HEK293 (cell line): Measurements from ENCODE around the gene KCNMA1.

Experiments used
- CTCF ChIA-PET: fragments of 350-600 bp; formaldehyde crosslinking; extraction: SDS; loops from one replicate; lab custom pipeline; 2021; ENCODE audit warnings: antibody characterized with exemption; lab: Yijun Ruan, JAX
- POLR2A ChIA-PET: fragments of 300-600 bp; formaldehyde crosslinking; extraction: SDS; loops from one replicate; lab custom pipeline; 2020; ENCODE audit warnings: antibody characterized with exemption, inconsistent platforms; lab: Yijun Ruan, JAX
- H3K27ac ChIP-seq: fragments of 200-500 bp; sonication (Bioruptor generic); 2 replicates; pipeline ENCODE4 v1.5.1; 2014; ENCODE audit warnings: low read depth, low read length, control low read depth, inconsistent platforms; ENCODE audit errors: extremely low read depth
- H3K36me3 ChIP-seq, 2 experiments: fragments of 200-500 bp in 1 of 2; sonication (Bioruptor generic) in 1 of 2; 1 replicate in 1 of 2; 2 replicates in 1 of 2; pipeline ENCODE4 v1.5.1; 2014 to 2017; ENCODE audit warnings: inconsistent platforms in 2 of 2, low read length in 2 of 2; ENCODE audit not compliant: control insufficient read depth in 2 of 2, insufficient read depth in 1 of 2
- H3K4me1 ChIP-seq: fragments of 200-500 bp; sonication (Bioruptor generic); 2 replicates; pipeline ENCODE4 v1.5.1; 2014; ENCODE audit warnings: mild to moderate bottlenecking, low read length, inconsistent platforms; ENCODE audit not compliant: control insufficient read depth, insufficient read depth
- H3K4me3 ChIP-seq: 2 replicates; pipeline ENCODE4 v1.5.1; 2011; ENCODE audit warnings: low read depth, mild to moderate bottlenecking, control low read depth, low read length, moderate library complexity
- H3K9me3 ChIP-seq: fragments of 200-500 bp; sonication (Bioruptor generic); 2 replicates; pipeline ENCODE4 v1.5.1; 2014; ENCODE audit warnings: low read depth, low read length, inconsistent platforms; ENCODE audit not compliant: control insufficient read depth, insufficient read depth
- EGR2 ChIP-seq: fragments of 450-650 bp; formaldehyde crosslinking; IDR thresholded peaks from 2 replicates; pipeline ENCODE4 v1.5.1; 2016; ENCODE audit warnings: low read depth, missing biosample characterization, missing genetic modification characterization
- OSR2 ChIP-seq: fragments of 450-650 bp; formaldehyde crosslinking; IDR thresholded peaks from 2 replicates; pipeline ENCODE4 v1.5.1; 2016; ENCODE audit warnings: missing biosample characterization, missing genetic modification characterization
- RBAK ChIP-seq: fragments of 450-650 bp; formaldehyde crosslinking; IDR thresholded peaks from 2 replicates; pipeline ENCODE4 v1.5.1; 2016; ENCODE audit warnings: missing biosample characterization, missing genetic modification characterization
- SP7 ChIP-seq: fragments of 450-650 bp; formaldehyde crosslinking; IDR thresholded peaks from 2 replicates; pipeline ENCODE4 v1.5.1; 2016; ENCODE audit warnings: missing biosample characterization, missing genetic modification characterization
- YY1 ChIP-seq: fragments of 450-650 bp; formaldehyde crosslinking; IDR thresholded peaks from 2 replicates; pipeline ENCODE4 v1.5.1; 2018; ENCODE audit warnings: missing biosample characterization, missing genetic modification characterization
- ZNF146 ChIP-seq: fragments of 450-650 bp; formaldehyde crosslinking; IDR thresholded peaks from 2 replicates; pipeline ENCODE4 v1.5.1; 2016; ENCODE audit warnings: missing biosample characterization, missing genetic modification characterization
- ZNF155 ChIP-seq: fragments of 450-650 bp; formaldehyde crosslinking; IDR thresholded peaks from 2 replicates; pipeline ENCODE4 v1.5.1; 2016; ENCODE audit warnings: missing biosample characterization, missing genetic modification characterization
- ZNF223 ChIP-seq: fragments of 450-650 bp; formaldehyde crosslinking; IDR thresholded peaks from 2 replicates; pipeline ENCODE4 v1.5.1; 2016; ENCODE audit warnings: missing biosample characterization, missing genetic modification characterization
- ZNF302 ChIP-seq: fragments of 450-650 bp; formaldehyde crosslinking; IDR thresholded peaks from 2 replicates; pipeline ENCODE4 v1.5.1; 2016; ENCODE audit warnings: missing biosample characterization, missing genetic modification characterization, low read depth
- ZNF391 ChIP-seq: fragments of 450-650 bp; formaldehyde crosslinking; IDR thresholded peaks from 2 replicates; pipeline ENCODE4 v1.5.1; 2016; ENCODE audit warnings: low read depth, missing biosample characterization, missing genetic modification characterization, borderline replicate concordance
- ZNF404 ChIP-seq: fragments of 450-650 bp; formaldehyde crosslinking; IDR thresholded peaks from 2 replicates; pipeline ENCODE4 v1.5.1; 2017; ENCODE audit warnings: missing biosample characterization, missing genetic modification characterization
- ZNF416 ChIP-seq: fragments of 450-650 bp; formaldehyde crosslinking; IDR thresholded peaks from 2 replicates; pipeline ENCODE4 v1.5.1; 2016; ENCODE audit warnings: missing biosample characterization, missing genetic modification characterization
- ZNF561 ChIP-seq: fragments of 450-650 bp; IDR thresholded peaks from 2 replicates; pipeline ENCODE4 v1.5.1; 2018; ENCODE audit warnings: missing biosample characterization, missing genetic modification characterization, borderline replicate concordance
- ZNF571 ChIP-seq: fragments of 450-650 bp; formaldehyde crosslinking; IDR thresholded peaks from 2 replicates; pipeline ENCODE4 v1.5.0; 2017; ENCODE audit warnings: missing biosample characterization, missing genetic modification characterization
- ZNF585B ChIP-seq: fragments of 450-650 bp; formaldehyde crosslinking; IDR thresholded peaks from 2 replicates; pipeline ENCODE4 v1.5.1; 2016; ENCODE audit warnings: missing biosample characterization, missing genetic modification characterization
- ZNF629 ChIP-seq: fragments of 450-650 bp; formaldehyde crosslinking; IDR thresholded peaks from 2 replicates; pipeline ENCODE4 v1.5.1; 2017; ENCODE audit warnings: missing biosample characterization, missing genetic modification characterization
- ZNF660 ChIP-seq: fragments of 450-650 bp; IDR thresholded peaks from 2 replicates; pipeline ENCODE4 v1.5.1; 2018; ENCODE audit warnings: missing biosample characterization, mild to moderate bottlenecking, missing genetic modification characterization
- ZNF792 ChIP-seq: fragments of 450-650 bp; formaldehyde crosslinking; IDR thresholded peaks from 2 replicates; pipeline ENCODE4 v1.5.1; 2016; ENCODE audit warnings: missing biosample characterization, missing genetic modification characterization
- ZNF830 ChIP-seq: fragments of 450-650 bp; IDR thresholded peaks from 2 replicates; pipeline ENCODE4 v1.5.0; 2018; ENCODE audit warnings: missing biosample characterization, missing genetic modification characterization, low read depth, mild to moderate bottlenecking, moderate library complexity
- ZSCAN30 ChIP-seq: fragments of 450-650 bp; IDR thresholded peaks from 2 replicates; pipeline ENCODE4 v1.5.1; 2018; ENCODE audit warnings: missing biosample characterization, mild to moderate bottlenecking, missing genetic modification characterization, moderate library complexity
- TF ChIP-seq, protein P1 (sequence below): fragments of 450-650 bp; formaldehyde crosslinking; IDR thresholded peaks from 2 replicates; pipeline ENCODE4 v1.5.1; 2017; ENCODE audit warnings: missing biosample characterization, missing genetic modification characterization
- TF ChIP-seq, protein P2 (sequence below): fragments of 450-650 bp; IDR thresholded peaks from 2 replicates; pipeline ENCODE4 v1.5.1; 2018; ENCODE audit warnings: missing biosample characterization, missing genetic modification characterization
- TF ChIP-seq, protein P3 (sequence below): fragments of 450-650 bp; formaldehyde crosslinking; IDR thresholded peaks from 2 replicates; pipeline ENCODE4 v1.5.1; 2016; ENCODE audit warnings: missing biosample characterization, missing genetic modification characterization
- TF ChIP-seq, protein P4 (sequence below): fragments of 450-650 bp; formaldehyde crosslinking; IDR thresholded peaks from 2 replicates; pipeline ENCODE4 v1.5.1; 2017; ENCODE audit warnings: missing biosample characterization, missing genetic modification characterization
- TF ChIP-seq, protein P5 (sequence below): fragments of 450-650 bp; formaldehyde crosslinking; IDR thresholded peaks from 2 replicates; pipeline ENCODE4 v1.5.1; 2016; ENCODE audit warnings: missing biosample characterization, missing genetic modification characterization
- TF ChIP-seq, protein P6 (sequence below): fragments of 450-650 bp; formaldehyde crosslinking; IDR thresholded peaks from 2 replicates; pipeline ENCODE4 v1.5.1; 2016; ENCODE audit warnings: missing biosample characterization, missing genetic modification characterization

The KCNMA1 gene

DNA sequence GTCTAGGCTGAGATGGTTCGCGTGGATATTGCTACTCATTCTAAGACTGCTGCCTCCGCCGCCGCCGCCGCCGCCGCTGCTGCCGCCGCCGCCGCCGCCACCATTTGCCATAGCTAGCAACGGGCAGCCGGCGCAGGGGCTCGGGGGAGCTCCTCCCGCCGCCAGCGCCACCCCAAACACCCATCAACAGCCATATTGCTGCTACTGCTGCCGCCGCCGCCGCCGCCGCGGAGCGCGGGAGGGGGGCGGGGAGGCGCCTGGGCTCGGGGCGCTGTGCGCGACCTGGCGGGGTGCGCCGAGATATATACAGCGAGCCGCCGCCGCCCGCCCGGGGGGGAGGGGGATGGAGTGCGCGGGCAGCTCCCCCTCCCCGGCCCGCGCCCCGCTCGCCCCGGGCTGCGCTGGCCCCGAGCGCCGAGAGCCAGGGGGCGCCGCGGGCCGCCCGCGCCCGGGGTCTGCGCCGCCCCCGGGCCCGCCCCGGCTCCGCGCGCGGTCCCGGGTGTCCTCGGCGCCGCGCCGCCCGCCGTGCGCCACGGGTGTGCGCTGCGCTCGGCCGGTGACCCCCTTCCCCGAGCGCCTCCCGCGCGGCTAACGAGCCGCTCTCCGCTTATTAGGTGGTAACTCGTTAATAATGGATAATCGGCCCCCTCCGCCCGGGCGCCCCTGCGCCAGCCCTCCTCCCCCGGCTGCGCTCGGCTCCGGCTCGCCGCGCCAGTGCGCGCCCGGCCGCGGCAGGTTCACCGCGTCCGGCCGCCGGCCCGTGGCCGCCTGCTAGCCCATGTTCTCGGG lies at the start of gene KCNMA1:
Gene KCNMA1, minus strand, starts transcription at position 277 of the 789 bp plus-strand sequence.
- no peaks in the 10 kb centered on the region for H3K9me3 ChIP-seq
- ChIA-PET CTCF (interaction anchor here (0.7 to 21.0 kb wide), 5 partner anchors 22 to 470 kb away, joined by 3 to 512 read pairs (median 4); no protein-coding TSS in a partner anchor), POLR2A (no interaction called here)
- peak within 1 kb of the TSS; percentile 50 for H3K4me3 ChIP-seq
- H3K36me3 ChIP-seq, result no peaks in the 10 kb centered on the region
- TF ChIP-seq ZNF629 (tag by site-specific recombination) (no peak), YY1 (tag by site-specific recombination) (peak; percentile 80; the same call in 1 of the 2 replicates), ZNF146 (tag by site-specific recombination) (no peak), OSR2 (tag by site-specific recombination) (peak; percentile 62), ZNF416 (tag by site-specific recombination) (no peak), ZNF585B (tag by site-specific recombination) (no peak), RBAK (tag by site-specific recombination) (no peak), ZNF571 (tag by site-specific recombination) (no peak), ZNF155 (tag by site-specific recombination) (no peak), ZSCAN30 (tag by site-specific recombination) (peak; percentile 39; the same call in 1 of the 2 replicates), SP7 (0 out of 2 replicates have a peak, but pooled peaks have one; percentile 4), ZNF660 (tag by site-specific recombination) (peak; percentile 49; the same call in 1 of the 2 replicates), EGR2 (no peak), ZNF223 (tag by site-specific recombination) (no peak), ZNF404 (tag by site-specific recombination) (no peak), ZNF302 (no peak), ZNF830 (tag by site-specific recombination) (no peak), ZNF792 (tag by site-specific recombination) (no peak), ZNF561 (peak; percentile 67; the same call in 1 of the 2 replicates), ZNF391 (peak; percentile 11; the same call in 1 of the 2 replicates)
- TF ChIP-seq, protein P1, sequence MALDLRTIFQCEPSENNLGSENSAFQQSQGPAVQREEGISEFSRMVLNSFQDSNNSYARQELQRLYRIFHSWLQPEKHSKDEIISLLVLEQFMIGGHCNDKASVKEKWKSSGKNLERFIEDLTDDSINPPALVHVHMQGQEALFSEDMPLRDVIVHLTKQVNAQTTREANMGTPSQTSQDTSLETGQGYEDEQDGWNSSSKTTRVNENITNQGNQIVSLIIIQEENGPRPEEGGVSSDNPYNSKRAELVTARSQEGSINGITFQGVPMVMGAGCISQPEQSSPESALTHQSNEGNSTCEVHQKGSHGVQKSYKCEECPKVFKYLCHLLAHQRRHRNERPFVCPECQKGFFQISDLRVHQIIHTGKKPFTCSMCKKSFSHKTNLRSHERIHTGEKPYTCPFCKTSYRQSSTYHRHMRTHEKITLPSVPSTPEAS (tag by site-specific recombination), result no peak
- TF ChIP-seq, protein P2, sequence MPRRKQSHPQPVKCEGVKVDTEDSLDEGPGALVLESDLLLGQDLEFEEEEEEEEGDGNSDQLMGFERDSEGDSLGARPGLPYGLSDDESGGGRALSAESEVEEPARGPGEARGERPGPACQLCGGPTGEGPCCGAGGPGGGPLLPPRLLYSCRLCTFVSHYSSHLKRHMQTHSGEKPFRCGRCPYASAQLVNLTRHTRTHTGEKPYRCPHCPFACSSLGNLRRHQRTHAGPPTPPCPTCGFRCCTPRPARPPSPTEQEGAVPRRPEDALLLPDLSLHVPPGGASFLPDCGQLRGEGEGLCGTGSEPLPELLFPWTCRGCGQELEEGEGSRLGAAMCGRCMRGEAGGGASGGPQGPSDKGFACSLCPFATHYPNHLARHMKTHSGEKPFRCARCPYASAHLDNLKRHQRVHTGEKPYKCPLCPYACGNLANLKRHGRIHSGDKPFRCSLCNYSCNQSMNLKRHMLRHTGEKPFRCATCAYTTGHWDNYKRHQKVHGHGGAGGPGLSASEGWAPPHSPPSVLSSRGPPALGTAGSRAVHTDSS (tag by site-specific recombination), result no peak
- TF ChIP-seq, protein P3, sequence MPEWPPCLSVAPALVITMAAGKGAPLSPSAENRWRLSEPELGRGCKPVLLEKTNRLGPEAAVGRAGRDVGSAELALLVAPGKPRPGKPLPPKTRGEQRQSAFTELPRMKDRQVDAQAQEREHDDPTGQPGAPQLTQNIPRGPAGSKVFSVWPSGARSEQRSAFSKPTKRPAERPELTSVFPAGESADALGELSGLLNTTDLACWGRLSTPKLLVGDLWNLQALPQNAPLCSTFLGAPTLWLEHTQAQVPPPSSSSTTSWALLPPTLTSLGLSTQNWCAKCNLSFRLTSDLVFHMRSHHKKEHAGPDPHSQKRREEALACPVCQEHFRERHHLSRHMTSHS (tag by site-specific recombination), result no peak
- TF ChIP-seq, protein P4, sequence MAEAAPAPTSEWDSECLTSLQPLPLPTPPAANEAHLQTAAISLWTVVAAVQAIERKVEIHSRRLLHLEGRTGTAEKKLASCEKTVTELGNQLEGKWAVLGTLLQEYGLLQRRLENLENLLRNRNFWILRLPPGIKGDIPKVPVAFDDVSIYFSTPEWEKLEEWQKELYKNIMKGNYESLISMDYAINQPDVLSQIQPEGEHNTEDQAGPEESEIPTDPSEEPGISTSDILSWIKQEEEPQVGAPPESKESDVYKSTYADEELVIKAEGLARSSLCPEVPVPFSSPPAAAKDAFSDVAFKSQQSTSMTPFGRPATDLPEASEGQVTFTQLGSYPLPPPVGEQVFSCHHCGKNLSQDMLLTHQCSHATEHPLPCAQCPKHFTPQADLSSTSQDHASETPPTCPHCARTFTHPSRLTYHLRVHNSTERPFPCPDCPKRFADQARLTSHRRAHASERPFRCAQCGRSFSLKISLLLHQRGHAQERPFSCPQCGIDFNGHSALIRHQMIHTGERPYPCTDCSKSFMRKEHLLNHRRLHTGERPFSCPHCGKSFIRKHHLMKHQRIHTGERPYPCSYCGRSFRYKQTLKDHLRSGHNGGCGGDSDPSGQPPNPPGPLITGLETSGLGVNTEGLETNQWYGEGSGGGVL, result 0 out of 2 replicates have a peak, but pooled peaks have one; percentile 4
- TF ChIP-seq, protein P5, sequence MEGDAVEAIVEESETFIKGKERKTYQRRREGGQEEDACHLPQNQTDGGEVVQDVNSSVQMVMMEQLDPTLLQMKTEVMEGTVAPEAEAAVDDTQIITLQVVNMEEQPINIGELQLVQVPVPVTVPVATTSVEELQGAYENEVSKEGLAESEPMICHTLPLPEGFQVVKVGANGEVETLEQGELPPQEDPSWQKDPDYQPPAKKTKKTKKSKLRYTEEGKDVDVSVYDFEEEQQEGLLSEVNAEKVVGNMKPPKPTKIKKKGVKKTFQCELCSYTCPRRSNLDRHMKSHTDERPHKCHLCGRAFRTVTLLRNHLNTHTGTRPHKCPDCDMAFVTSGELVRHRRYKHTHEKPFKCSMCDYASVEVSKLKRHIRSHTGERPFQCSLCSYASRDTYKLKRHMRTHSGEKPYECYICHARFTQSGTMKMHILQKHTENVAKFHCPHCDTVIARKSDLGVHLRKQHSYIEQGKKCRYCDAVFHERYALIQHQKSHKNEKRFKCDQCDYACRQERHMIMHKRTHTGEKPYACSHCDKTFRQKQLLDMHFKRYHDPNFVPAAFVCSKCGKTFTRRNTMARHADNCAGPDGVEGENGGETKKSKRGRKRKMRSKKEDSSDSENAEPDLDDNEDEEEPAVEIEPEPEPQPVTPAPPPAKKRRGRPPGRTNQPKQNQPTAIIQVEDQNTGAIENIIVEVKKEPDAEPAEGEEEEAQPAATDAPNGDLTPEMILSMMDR (tag by site-specific recombination), result no peak; the same call in 1 of the 2 replicates
- TF ChIP-seq, protein P6, sequence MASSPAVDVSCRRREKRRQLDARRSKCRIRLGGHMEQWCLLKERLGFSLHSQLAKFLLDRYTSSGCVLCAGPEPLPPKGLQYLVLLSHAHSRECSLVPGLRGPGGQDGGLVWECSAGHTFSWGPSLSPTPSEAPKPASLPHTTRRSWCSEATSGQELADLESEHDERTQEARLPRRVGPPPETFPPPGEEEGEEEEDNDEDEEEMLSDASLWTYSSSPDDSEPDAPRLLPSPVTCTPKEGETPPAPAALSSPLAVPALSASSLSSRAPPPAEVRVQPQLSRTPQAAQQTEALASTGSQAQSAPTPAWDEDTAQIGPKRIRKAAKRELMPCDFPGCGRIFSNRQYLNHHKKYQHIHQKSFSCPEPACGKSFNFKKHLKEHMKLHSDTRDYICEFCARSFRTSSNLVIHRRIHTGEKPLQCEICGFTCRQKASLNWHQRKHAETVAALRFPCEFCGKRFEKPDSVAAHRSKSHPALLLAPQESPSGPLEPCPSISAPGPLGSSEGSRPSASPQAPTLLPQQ, result 0 out of 2 replicates have a peak, but pooled peaks have one; percentile 7
- H3K27ac ChIP-seq, result peak within 1 kb of the TSS; percentile 44; the same call in 1 of the 2 replicates
- H3K4me1 ChIP-seq, result no peaks in the 10 kb centered on the region
